CD4-positive, alpha-beta T cell treated with Interleukin-6 at 100 ng/mL for 8 hours (primary cell): ENCODE measurements around the gene DDB1.
A peak's percentile ranks its signal among the peaks of the same experiment; 100 is the strongest.

Source experiments
- DNase-seq: peaks from one replicate; pipeline ENCODE4 v3.0.0-alpha.2; 2020; ENCODE audit warnings: mixed read lengths, low spot score

The DDB1 gene

DNA sequence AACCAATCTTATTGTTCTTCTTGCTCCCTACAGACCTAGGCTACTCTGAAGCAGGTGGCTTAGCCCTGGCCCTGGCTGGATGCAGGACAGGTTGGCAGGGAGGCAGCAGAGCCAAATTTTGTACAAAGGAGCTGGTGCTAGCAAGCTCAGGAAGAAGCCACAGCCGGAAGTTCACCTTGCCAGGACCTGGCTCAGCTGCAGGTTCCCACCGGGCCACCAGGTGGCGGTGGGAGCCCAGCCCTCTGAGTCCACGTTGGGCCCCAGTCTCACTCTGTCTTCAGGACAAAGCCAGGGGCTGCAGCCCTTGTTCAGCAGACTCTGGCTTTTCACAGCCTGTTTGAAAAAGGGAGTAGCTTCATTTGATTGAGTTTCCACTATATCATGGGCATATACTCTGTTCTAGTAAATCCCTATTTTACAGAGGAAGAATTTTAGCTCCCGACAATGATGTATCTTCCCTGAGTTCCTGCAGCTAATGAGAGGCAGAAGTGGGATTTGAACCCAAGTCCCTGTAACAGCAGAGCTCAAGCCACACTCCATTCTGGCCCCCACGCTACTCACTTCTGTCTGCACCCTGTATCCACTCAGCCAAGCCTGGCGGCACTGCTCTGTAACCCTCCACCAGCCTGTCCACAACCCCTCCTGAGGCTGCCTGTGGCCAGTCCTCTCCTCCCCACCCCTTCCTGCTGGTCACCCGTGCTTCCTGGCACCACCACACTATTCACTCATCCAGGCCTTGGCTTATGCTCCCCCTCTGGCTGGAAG lies 3.4 kb upstream of the DDB1 start:
- peak; percentile 87 for DNase-seq

DNA sequence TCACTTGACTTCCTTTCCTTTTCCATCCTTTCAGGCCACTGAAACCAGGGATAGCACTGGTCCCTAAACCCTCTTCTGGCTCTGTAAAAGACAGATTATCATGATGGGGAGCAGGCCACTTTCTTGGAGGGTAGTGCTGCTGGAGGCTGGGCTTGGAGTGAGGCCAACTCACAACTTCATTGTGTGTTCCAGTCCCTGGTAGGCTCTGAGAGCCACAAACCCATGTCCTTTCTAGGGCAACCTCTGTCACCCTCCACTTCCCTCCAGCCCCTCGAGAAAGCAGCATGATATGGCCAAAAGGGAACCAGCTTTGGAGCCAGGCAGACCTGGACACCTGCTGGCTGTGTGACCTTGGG lies 2.4 kb upstream of the DDB1 start:
- no peak for DNase-seq

DNA sequence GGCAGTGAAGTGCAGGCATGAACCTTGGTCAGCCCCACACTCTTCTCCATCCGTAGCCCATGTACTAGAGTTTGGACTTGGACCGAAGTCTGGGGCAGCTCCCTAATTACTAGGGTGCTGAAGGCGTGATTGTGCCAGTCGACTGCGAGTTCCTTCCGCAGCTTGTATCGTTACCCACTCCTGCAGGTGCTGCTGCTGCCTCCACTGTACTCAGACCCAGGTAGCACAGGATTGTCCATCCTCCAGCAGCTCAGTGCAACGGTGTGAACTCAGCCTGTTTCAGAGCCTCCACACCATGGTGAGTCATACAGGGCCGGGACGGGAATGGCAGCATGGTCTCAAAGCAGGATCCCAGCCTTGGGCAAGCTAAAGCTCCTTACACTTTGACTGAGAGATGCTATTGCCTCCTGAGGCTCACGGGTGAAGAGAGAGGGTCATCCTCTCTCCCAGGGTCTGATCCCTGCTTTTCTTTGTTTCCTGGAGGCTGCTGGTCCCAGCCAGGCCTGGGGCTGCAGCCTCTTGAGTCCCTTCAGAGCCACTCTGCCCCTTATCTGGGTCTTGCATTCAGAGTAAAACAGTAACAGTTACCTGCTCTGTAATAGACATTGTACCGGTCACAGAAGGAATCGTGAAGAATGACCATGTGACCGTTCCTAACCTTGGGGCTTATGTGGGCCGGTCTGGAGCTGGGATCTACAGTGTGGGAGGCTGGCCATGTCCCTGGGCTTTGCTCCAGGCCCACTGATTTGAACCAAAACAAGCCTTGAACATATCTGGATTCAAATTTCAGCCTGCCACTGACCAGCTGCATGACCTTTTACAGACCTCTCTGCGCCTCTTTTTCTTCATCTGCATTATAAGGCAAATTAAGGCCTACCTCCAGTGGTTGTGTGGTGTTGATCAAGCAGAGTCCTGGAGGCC lies 1.8 kb upstream of the DDB1 start:
- no peak for DNase-seq

DNA sequence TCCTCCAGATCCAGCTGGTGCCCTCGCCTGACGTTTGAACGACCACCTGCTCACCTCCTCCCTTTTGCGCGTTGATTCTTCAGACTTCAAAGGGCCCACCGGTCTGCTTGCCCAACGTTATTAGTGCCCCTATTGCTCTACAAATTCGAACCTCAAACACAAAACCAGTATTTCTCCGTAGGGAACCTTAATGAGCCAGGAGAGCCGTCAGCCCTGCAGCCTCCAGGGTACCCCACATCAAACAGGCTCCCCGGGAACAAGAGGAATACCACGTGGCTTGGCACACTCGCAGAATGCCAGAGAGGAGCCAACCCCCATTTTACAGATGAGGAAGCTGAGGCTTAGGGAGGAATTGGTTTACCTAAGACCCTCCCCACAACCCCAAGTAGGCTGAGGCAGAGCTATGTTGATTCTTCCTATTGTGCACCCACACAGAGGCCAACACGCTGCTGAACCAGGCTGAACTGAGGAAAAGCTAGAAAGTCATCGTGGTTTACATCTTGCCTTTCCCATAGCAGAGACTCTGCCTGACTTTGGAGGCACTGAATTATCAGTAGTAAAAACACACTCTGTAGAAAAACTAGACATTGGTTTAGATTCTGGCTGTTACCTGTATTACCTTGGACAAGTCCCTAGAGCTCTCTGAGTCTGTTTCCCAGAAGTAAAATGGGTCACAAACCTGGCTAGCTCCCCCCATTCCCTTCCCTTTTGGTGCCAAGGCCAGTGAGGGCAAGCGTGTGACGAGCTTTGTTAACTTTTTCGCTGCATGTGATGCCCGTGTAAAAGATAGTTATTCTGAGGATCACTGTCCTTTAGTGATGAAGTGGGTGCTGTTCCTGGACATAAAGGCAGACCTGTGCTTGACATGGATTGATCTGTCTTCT lies 887 bp upstream of the DDB1 start:
- no peak for DNase-seq

DNA sequence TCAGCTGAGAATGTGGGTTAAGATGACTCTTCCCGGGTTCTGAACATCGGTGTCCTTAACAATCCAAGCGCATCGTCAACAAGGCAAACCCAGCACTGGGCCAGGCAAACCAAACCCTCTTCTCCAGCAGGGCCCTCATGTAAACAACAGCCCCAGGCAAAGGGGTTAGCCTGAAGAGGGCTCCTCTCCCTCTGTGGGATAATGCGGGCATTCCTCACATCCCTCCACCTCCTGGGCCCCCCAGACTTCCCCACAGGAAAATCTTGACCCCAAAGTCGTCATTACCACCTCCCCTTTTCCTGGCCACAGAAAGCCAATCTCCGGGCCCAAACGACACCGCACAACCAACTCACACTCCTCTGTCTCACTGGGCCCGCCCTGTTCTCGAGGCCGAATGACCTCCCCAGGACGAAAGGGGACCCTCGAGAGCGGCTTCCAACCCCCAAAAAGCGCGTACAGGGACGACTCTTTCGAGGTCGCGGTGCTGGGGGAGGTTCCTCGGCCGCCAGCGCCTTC lies 566 bp downstream of the DDB1 start:
- no peak for DNase-seq

DNA sequence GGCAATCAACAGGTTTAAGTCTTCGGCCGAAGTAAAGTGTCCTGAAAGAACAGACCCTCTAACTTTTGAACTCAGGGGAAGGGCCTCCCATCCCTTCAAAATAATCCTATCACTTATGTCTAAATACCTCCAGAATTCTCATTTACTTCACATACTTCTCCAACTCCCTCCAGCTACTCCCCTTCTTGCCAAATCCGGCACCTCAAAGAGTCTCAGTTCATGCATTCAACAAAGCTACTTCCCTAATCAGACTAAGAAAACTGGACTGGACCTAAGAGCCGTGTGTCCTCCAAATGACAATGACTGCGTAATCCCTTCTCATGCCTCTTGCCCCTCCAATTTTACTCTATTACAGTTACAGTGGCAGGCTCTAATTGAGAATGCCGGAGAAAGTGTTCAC lies 1.3 kb downstream of the DDB1 start:
- DNase-seq = no peak

DNA sequence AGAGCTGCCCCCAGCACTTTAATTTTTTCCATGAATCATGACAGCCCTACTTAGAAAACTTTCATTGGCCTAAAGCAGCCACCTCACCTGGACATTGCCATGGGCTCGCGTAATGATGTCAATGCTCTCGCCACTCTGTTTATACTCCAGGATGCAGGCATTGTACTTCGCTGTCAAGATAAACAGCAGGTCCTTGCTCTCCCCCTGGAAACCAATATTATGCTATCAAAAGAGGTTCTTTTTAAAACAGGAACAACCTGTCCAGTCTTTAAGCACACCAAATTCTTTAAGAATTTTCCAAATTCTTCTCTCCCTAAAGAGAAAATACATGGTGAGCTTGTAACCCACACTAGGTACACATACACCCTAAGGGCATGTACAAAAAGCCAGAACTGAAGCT lies 3.0 kb downstream of the DDB1 start:
- no peak for DNase-seq

DNA sequence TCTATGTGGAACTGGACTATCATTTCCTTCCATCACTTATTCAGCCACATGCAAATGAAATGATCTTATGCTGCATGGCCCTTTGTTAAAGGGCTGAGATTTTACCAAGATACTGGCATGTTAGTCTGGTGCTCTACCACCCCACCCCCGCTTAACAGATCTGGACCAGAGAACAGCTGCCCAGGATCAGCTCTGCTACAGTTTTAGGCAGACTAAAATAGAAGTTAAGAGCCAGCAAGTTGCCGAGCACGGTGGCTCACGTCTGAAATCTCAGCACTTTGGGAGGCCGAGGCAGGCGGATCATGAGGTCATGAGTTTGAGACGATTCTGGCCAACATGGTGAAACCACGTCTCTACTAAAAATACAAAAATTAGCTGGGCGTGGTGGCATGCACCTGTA lies 4.6 kb downstream of the DDB1 start:
- DNase-seq = no peak

DNA sequence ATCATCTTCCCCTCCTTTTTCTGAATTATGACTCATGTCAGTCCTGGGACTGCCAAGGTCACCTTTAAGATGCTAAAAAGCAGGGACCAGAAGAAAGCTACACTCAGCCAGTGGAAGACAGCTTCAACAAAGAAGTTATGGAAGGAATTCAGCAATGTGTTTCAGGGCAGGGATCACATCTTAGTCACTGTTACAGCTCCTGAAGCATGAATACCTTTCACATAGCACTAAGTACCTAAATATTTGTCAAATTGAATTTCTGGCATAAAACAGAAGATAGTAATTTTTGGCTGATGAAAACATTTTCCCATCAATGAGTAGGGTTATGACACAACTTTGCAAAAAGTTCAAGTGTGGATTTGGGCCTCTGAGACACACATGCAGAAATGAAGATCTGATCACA lies 5.2 kb downstream of the DDB1 start:
- DNase-seq = no peak

DNA sequence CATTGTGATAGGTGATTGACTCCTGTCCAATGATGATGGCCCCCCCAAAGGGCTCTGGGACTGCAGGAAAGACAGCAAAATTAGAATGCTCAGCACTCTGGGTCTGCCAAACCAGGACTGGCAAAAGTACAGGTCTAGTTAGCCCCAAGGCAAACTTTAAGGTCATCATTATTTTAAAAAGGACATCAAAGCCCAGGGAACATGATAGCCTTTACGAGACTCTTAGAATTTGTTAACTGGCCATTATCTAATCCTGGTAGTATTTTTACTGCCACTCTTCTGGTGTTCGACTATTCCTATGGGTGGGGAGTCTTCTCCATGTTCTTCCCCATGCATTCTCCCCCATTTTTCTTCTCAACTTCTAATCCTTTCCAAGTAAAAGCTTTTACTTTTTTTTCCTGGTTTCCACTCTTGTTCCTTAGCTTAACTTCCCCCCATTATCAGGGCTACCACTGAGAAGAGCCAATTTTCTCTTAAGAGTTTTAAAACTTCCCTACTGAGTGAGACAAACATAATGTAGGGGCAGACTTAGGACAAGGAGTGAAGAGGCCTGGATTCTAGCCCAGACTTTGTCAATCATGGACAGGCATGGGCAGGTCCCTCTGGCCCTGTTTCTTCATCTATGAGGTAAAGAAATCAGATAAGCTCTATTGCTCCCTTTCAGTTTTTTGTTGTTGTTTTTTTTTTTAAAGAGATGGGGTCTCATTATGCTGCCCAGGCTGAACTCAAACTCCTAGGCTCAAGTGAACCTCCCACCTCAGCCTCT lies 7.1 kb downstream of the DDB1 start:
- no peak for DNase-seq

DNA sequence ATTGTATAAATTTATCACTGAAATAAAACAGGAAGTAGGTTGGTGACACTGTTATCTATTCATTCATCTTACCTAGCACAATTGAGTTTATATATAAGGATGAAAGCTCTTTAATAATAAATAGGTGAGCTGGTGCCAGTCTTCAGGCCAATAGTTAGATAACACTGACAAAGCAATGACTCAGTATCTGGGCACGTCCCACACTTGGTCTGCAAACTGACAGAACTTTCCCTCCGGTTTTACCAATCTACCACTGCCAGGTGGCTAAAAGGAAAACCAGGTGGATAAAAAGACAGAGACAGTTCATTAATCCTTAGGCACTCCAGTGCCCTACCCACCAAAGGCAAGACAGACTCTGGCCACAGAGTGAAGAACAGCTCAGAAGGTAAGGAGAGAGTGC lies 17.6 kb downstream of the DDB1 start:
- no peak for DNase-seq

DNA sequence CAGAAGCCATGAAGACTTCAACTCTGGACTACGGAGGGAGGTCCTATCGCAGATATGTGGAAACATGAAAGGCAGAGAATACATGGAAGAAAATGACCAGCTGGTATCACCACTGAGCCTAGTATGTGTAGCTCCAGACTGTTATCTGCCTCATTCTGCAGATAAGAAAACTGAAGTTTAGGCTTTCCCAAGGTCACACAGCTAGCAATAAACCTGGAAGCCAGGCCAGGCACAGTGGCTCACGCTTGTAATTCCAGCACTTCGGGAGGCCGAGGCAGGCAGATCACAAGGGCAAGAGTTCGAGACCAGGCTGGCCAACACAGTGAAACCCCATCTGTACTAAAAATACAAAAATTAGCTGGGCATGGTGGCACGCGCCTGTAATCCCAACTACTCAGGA lies 22.2 kb downstream of the DDB1 start:
- no peak for DNase-seq

DNA sequence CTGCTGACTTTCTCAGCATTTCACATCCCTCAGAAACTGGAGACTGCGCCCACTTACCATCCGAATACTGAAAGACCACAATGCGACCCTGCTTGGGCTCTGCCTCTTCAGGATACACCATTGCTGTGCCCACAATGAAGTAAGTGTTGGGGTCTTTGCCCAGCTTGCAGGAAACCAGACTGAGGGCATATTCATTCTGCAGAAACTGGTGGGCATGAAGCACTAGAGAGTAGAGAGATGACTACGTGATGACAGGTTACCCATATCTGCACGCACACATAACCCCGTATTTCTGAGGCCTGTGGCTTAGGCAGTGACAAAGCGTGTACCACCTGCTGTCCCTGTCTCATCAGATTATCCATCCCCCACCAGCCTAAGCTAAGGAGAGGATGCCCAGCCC lies 23.2 kb downstream of the DDB1 start:
- DNase-seq = no peak

DNA sequence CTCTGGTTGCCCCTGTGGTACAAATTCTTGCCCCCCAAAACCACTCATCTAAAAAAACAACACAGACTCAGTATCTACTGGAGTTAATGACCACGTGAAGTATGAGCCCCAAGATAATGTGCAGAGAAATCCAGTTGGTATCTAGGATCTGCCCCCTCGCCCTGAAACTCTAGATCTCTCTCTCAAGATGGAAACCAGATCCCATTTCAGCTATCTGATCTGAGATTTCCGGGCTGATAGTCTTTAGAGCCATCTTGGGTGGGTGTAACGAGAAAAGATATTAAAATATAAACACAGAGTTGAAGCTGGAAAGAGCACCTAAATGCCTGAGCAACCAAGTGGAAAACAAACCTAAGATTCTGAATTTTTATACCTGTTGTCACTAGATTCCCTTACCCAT lies 23.8 kb downstream of the DDB1 start:
- no peak for DNase-seq

DNA sequence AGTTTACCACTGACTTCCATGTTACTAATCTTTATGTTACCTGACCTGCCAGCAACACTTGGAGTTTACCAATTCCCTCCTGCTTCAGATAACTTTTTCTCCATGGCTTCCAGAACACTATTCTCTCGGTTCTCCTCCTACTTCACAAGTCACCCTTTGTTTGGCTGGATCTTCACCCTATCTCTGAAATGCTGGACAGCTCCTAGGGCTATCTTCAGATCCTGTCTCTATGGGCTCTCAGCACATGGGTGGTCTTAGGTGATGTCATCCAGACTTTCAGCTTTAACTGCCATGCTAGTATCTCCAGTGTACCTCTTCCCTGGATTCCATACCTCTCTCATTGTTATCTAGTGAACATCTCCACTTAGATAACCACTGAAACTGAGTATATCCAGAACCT lies 25.6 kb downstream of the DDB1 start:
- DNase-seq = no peak

DNA sequence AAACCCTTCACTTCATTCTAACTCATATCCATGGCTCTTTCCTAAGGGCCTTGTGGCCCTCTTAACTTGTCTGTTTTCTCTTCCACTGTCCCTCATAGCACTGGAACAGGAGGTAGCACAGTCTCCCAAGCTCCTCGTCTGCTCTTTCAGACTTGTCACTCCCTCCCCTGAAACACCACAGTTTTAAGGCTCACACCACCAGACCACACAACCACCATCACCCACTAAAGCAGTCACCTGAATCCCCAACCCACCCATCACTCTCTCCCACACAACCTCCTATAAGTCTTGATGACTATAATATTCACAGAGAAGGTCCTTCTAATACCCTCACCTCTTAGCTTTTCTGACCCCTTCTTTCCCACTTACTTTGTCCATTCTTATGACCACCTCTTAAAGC lies 26.7 kb downstream of the DDB1 start:
- no peak for DNase-seq

DNA sequence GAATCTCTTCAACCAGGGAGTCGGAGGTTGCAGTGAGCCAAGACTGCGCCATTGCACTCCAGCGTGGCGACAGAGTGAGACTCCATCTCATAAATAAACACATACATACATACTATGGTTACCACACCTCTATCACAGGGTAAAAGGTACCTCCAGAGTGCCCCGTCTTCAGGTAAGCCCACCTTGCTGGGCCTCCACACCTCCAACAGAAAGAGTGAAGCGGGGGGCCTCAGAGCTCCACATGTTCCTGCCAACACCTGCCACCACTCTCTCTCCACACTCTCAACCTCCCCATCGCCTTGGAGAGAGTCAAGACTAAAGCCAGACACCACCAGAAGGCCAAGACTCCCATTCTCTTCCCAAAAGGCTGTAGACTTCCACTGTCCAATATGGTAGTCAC lies 27.5 kb downstream of the DDB1 start:
- DNase-seq = no peak

DNA sequence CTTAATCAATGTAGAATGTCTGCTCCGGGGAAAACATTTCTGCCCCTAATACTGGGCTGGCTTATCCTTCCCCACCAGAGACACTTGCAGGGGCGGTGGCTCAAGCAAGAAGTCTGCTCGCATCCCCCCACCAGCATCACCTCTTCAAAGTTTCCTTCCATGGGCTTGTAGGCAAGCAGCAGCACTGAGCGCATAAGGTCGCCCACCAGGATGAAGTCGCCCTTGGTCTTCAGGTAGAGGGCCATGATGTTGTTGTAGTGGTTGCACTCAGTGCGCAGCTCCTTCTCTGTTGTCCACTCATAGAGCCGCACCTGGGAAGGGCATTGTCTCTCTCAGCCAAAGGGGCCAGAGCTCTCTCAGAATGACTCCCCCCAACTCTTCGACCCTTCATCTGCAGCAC lies 29.2 kb downstream of the DDB1 start:
- DNase-seq = no peak

DNA sequence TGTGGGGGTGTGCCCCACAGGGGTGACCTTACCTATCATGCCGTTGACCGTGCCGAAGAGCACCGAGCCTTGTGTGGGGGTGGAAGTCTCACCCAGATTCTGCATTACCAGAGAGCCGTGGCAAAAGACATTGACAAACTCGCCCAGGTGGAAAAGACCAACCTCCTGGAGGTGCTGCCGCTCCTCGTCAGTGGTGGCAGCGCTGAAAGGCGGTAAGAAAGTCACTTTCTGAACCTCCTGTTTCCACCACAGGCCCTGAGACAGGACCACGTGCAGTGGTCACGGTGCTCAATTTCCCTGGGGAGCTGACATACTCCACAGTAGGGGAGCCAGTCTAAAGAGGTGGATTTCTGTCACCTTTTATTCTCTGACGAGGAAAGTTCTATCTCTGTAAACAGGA lies 30.4 kb downstream of the DDB1 start:
- DNase-seq = no peak

DNA sequence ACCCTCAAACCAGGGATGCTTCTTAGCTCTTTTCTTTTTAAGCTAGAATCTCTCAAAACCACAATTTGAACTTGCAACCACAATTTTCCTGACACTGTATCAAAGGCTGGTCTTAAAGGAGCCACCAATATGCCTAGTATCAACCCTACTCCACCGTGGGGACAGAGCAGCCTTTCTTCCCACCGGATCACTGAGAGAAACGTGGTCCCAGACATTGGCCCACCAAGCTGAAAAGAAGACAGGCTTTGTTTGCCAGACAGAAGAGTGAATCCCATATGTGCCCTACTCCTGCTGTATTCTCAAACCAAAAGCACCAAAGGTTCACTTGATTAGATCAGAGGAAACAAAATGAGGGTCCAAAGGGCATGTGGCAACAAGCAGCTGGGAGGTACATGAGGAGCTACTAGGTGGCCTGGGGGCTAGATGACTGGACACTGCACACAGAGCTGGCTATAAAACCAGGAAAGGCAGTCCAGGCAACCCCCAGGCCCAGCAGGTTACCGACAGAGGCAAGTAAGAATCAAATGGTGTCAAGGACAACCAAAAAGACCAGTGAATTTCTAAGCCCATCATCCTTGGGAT lies 34.2 kb downstream of the DDB1 start:
- DNase-seq = no peak

DNA sequence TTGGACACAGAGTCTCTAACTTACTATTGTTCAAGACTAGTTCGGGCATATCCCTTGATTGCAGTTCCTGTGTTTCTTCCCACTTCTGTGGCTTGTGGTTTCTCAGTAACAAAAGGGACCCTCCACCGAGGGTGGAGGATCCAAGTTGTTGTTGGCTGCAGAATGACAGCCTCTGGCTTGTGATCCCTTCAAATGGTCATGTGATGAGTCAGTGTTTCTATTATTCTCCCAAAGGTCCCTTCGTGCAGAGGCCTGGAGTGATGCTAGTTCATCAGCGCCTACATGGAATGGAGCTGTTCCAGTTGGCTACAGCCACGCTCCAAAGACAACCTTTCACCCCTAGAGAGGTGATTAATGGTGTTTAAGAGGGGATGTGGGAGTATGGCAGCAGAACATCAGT lies 35.2 kb downstream of the DDB1 start:
- DNase-seq = no peak
